Type B pancreatic cell (in vitro differentiated cells): Measurements from ENCODE around the gene GPC5. TPM values are rescaled to one million over a fixed set of nuclear protein-coding genes. Genes with fewer than 3 reads are reported as not detected.
A peak's percentile ranks its signal among the peaks of the same experiment; 100 is the strongest.

Experiments used
- DNase-seq: peaks from one replicate; pipeline ENCODE4 v3.0.0; 2021; ENCODE audit warnings: mixed read lengths; ENCODE audit not compliant: unreplicated experiment; ENCODE audit errors: extremely low spot score
- H3K27ac Mint-ChIP-seq: 2 replicates; pipeline ENCODE4 v1.8.0; 2021; ENCODE audit warnings: mild to moderate bottlenecking, mixed read lengths
- H3K27me3 Mint-ChIP-seq: 2 replicates; pipeline ENCODE4 v1.8.0; 2021; ENCODE audit warnings: mixed read lengths
- H3K36me3 Mint-ChIP-seq: 2 replicates; pipeline ENCODE4 v1.8.0; 2021; ENCODE audit warnings: mixed read lengths
- H3K4me1 Mint-ChIP-seq: one replicate; pipeline ENCODE4 v1.8.0; 2021; ENCODE audit warnings: mixed read lengths; ENCODE audit not compliant: unreplicated experiment
- H3K4me3 Mint-ChIP-seq: 2 replicates; pipeline ENCODE4 v1.8.0; 2021; ENCODE audit warnings: mild to moderate bottlenecking, mixed read lengths
- H3K9me3 Mint-ChIP-seq: 2 replicates; pipeline ENCODE4 v1.8.0; 2021; ENCODE audit warnings: mixed read lengths
- total RNA-seq: library from RNA; stranded (reverse); gene quantifications from 2 replicates; pipeline ENCODE4 v1.2.1, GENCODE V29; 2021; ENCODE audit warnings: low replicate concordance
- TF ChIP-seq, protein P1 (sequence below): fragments of 200-600 bp; sonication (generic); conservative IDR thresholded peaks from 2 replicates; pipeline ENCODE4 v1.5.0; 2021; ENCODE audit warnings: antibody characterized with exemption, mild to moderate bottlenecking

The GPC5 gene
- total RNA-seq, 1 donor from 2014 or later = 2.8 TPM

DNA sequence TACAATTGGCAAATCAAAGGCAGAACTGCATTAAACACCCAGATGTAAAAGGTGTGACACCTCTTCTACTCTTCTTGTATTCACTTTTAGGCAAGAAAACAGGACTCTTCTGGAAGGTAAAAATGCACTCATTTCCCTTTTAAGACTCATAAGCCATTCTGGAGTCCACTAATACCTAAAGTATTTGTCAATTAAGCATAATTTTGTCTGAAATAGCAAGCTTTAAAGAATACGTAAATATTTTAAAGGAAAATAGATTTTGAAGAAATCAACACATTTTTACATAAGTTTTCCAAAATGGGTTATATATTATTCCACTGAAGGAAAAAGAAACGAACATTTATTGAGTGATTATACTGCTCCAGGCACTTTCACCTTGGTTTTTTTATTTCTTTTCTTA is 1166.5 kb downstream of the GPC5 start:
- no peak for DNase-seq
- H3K4me1 Mint-ChIP-seq = peaks cover 5% of the 10 kb centered on the region
- H3K36me3 Mint-ChIP-seq = no peaks in the 10 kb centered on the region
- no peak overlapping the region for H3K4me3 Mint-ChIP-seq
- no peak overlapping the region for H3K27ac Mint-ChIP-seq
- TF ChIP-seq, protein P1, sequence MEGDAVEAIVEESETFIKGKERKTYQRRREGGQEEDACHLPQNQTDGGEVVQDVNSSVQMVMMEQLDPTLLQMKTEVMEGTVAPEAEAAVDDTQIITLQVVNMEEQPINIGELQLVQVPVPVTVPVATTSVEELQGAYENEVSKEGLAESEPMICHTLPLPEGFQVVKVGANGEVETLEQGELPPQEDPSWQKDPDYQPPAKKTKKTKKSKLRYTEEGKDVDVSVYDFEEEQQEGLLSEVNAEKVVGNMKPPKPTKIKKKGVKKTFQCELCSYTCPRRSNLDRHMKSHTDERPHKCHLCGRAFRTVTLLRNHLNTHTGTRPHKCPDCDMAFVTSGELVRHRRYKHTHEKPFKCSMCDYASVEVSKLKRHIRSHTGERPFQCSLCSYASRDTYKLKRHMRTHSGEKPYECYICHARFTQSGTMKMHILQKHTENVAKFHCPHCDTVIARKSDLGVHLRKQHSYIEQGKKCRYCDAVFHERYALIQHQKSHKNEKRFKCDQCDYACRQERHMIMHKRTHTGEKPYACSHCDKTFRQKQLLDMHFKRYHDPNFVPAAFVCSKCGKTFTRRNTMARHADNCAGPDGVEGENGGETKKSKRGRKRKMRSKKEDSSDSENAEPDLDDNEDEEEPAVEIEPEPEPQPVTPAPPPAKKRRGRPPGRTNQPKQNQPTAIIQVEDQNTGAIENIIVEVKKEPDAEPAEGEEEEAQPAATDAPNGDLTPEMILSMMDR = no peak
- no peaks in the 10 kb centered on the region for H3K9me3 Mint-ChIP-seq
- H3K27me3 Mint-ChIP-seq = no peaks in the 10 kb centered on the region

DNA sequence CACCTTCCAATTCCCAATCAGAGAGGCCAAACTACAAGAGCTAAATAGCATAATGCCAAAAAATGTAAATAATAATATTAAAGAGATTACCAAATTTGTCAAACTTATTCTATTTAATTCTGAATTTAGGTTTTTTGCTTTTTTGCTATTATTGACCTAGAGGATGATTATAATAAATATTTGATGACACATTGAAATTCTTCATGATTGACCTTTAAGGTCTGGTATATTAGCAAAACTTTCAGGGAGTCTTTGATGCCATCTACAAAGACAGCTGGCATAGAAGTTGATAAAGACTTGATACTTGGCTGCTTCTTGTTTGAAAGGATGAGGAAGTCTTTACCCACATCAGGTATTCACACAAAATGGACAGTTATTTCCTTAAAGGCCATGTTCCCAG is 1168.3 kb downstream of the GPC5 start:
- Mint-ChIP-seq H3K36me3 (no peaks in the 10 kb centered on the region), H3K9me3 (no peaks in the 10 kb centered on the region), H3K4me1 (peaks cover 5% of the 10 kb centered on the region), H3K4me3 (no peak overlapping the region), H3K27me3 (no peaks in the 10 kb centered on the region), H3K27ac (no peak overlapping the region)
- TF ChIP-seq, protein P1 = no peak
- DNase-seq = no peak

GRCh38 chr13:92572190-92572589 is 1173.8 kb downstream of the GPC5 start:
- TF ChIP-seq, protein P1 = no peak
- H3K4me1 Mint-ChIP-seq = peaks cover 5% of the 10 kb centered on the region
- H3K4me3 Mint-ChIP-seq = no peak overlapping the region
- H3K27ac Mint-ChIP-seq = no peak overlapping the region
- DNase-seq = no peak
- H3K27me3 Mint-ChIP-seq = no peaks in the 10 kb centered on the region
- H3K36me3 Mint-ChIP-seq = no peaks in the 10 kb centered on the region
- H3K9me3 Mint-ChIP-seq = no peaks in the 10 kb centered on the region

DNA sequence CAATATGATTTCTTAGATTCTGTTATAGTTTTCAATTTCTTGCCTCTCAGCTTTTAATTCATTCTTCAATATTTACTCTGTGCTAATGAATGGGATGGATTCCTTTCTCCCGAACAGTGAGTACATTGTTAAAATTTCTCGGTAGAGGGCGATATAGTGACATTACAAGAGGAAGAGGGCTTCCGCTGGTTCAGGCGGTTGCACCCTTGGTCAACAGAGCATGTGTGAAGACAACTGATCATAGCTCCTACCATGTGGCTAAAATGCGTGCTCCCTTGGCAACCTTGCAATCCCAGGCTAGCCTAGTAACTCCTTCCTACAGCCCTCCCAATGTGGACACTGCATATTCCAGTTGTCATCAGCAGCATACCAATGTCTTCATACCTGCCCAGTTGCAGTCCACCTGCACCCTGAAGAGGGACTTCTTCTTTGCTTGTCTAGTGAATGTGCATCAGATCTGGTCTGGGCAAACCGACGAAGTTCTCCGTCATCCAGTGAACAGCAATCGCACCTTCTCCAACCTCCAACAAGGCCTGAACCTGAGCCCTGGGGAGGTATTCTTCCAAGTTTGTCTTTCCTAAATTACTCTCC is 1175.1 kb downstream of the GPC5 start:
- H3K9me3 Mint-ChIP-seq = peaks cover 6% of the 10 kb centered on the region
- H3K27ac Mint-ChIP-seq = no peak overlapping the region
- H3K27me3 Mint-ChIP-seq = no peaks in the 10 kb centered on the region
- H3K4me1 Mint-ChIP-seq = peaks cover 5% of the 10 kb centered on the region
- H3K36me3 Mint-ChIP-seq = no peaks in the 10 kb centered on the region
- H3K4me3 Mint-ChIP-seq = no peak overlapping the region
- TF ChIP-seq, protein P1 = peak; percentile 70
- no peak for DNase-seq

- H3K4me1 Mint-ChIP-seq = peaks cover under 1% of the 10 kb centered on the region
- TF ChIP-seq, protein P1 = no peak
- H3K36me3 Mint-ChIP-seq = no peaks in the 10 kb centered on the region
- H3K27me3 Mint-ChIP-seq = no peaks in the 10 kb centered on the region
- no peak overlapping the region for H3K27ac Mint-ChIP-seq
- no peak for DNase-seq
- peaks cover 8% of the 10 kb centered on the region for H3K9me3 Mint-ChIP-seq
- no peak overlapping the region for H3K4me3 Mint-ChIP-seq
These were observed 1176.1 kb downstream of the GPC5 start for GRCh38 chr13:92574499-92574898.

DNA sequence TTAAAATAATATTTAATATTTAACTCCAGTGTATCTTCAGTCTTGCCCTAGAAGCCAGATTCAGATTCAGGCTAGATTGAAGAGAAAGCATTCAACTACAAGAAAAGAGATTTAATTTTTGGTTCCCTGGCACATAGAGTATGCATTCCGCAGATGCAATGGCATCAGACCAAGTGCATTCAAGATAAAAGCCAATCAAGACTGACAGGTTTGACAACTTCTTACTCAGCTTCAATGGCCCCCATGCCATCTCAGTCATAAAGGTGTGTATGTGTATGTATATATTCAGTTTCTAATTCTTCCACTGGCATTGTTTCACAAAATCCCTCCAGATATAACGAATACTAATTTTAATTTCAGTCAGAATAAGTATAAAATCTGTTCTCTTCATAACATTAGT is 1177.4 kb downstream of the GPC5 start:
- H3K27ac Mint-ChIP-seq = no peak overlapping the region
- peaks cover 8% of the 10 kb centered on the region for H3K9me3 Mint-ChIP-seq
- no peaks in the 10 kb centered on the region for H3K27me3 Mint-ChIP-seq
- no peak for DNase-seq
- no peak overlapping the region for H3K4me3 Mint-ChIP-seq
- no peaks in the 10 kb centered on the region for H3K36me3 Mint-ChIP-seq
- TF ChIP-seq, protein P1 = no peak
- no peaks in the 10 kb centered on the region for H3K4me1 Mint-ChIP-seq
